ENCODE results near the gene ALDH1L1. TPM values are rescaled to one million over a fixed set of nuclear protein-coding genes. Genes with fewer than 3 reads are reported as not detected.

Gene ALDH1L1
- total RNA-seq, 1 donor from 2014 or later = 0.49 TPM

DNA sequence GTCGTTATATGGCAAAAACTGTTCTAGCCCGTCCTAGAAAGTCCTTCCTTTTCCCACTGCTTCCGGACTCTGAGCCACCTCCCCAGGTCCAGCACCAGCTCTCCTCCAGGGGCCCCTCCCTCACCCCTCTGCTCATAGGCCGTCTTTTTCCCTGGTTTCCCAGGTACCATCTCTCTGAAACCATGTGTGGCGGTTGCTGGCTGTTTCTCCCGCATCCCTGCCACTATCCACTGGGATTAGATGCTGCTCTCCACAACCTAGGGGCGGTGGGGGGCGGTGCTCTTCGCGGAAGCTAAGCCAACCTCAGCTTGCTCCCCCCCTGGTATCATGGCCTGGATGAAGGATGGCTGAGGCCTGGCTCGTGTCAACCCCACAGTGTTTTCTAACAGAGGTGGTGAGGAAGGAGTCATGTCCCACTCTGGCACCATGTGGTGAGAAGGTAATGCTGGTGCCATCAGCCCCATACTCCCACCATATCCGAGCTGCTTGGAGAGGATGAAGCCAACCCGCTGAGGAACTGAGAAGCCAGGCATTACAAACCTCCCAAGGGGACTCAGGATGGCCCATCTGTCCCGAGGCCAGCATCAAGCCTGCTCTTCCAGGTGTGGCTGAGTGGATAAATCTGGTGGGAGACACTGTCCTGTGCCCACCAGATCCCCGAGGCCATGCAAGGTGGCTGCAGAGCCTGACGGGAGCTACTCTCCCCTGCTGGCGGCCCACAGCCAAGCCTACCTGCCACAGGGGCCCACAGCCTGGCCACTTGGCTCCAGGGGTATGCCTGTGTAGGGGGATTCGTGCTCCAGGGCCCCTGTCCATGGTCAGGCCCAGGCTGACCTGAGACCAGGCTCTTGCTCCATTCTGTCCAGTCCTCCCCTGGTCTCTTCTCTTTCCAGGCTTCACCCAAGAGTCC is 68.6 kb downstream of the ALDH1L1 start:
- Mint-ChIP-seq H3K4me1 (peaks cover 20% of the 10 kb centered on the region), H3K36me3 (ENCODE audit: low read depth) (no peaks in the 10 kb centered on the region), H3K4me3 (no peak overlapping the region), H3K27me3 (ENCODE audit: low read depth) (no peaks in the 10 kb centered on the region), H3K27ac (ENCODE audit: unreplicated experiment) (peak overlapping the region; percentile 50), H3K9me3 (no peaks in the 10 kb centered on the region)
- DNase-seq (ENCODE audit: low read depth, low spot score) = no peak
- TF ChIP-seq, protein P1, sequence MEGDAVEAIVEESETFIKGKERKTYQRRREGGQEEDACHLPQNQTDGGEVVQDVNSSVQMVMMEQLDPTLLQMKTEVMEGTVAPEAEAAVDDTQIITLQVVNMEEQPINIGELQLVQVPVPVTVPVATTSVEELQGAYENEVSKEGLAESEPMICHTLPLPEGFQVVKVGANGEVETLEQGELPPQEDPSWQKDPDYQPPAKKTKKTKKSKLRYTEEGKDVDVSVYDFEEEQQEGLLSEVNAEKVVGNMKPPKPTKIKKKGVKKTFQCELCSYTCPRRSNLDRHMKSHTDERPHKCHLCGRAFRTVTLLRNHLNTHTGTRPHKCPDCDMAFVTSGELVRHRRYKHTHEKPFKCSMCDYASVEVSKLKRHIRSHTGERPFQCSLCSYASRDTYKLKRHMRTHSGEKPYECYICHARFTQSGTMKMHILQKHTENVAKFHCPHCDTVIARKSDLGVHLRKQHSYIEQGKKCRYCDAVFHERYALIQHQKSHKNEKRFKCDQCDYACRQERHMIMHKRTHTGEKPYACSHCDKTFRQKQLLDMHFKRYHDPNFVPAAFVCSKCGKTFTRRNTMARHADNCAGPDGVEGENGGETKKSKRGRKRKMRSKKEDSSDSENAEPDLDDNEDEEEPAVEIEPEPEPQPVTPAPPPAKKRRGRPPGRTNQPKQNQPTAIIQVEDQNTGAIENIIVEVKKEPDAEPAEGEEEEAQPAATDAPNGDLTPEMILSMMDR (conservative IDR thresholded peaks at IDR 0.05) = no peak

DNA sequence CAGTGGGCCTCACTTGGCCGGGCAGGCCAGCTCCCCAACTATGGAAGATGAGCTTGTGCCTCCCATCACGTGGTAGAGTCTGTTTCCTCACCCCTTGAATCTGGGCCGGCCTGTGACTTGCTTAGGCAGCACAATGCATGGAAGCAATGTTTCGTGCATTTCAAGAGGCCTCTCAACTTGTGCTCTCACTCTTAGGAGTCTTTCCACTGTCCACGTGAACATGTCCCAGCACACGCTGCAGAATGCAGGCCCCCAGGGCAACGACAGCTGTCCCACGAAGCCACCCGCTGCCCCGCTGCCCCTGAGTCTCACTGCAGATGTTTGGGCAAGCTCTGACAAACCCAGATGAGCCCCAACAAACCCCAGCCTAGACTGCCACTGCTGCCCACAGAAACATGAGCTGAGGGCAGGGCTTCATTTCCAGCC is 69.2 kb downstream of the ALDH1L1 start:
- Mint-ChIP-seq H3K4me1 (peaks cover 20% of the 10 kb centered on the region), H3K36me3 (ENCODE audit: low read depth) (no peaks in the 10 kb centered on the region), H3K27ac (ENCODE audit: unreplicated experiment) (peak overlapping the region; percentile 50), H3K4me3 (no peak overlapping the region), H3K9me3 (no peaks in the 10 kb centered on the region), H3K27me3 (ENCODE audit: low read depth) (no peaks in the 10 kb centered on the region)
- TF ChIP-seq, protein P1 (conservative IDR thresholded peaks at IDR 0.05) = no peak
- DNase-seq (ENCODE audit: low read depth, low spot score) = no peak

DNA sequence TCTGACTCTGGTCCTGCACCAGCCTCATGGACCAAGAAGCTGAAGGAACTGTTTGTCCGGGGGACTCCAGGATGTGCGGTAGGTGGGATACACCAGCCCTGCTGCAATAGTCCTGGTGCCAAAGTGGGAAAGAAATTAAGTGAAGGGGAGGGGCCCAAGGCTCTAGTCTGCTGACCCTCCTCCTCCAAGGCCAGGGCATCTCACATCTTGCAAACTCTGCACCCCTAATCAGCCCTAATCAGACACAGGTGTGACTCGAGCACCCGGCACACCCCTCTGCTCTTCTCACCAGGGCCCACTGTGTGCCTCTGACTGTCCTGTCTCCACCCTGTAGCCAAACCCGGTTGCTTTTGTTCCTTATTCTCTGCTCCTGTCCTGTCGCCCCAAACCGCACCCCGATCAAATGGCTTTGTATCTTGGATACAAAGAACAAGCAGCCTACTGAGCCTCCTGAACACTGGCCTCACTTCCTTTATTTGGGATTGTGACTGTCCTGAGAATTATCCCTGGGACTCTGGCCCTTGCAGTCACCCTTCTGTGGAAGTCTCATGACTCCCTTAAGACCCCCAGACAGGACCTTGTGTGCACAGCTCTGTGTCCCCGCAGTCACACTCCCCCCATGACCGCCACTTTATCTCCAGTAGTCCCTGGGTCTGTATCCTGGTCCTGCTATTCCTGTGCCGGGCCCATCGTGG is 69.8 kb downstream of the ALDH1L1 start:
- H3K36me3 Mint-ChIP-seq (ENCODE audit: low read depth) = no peaks in the 10 kb centered on the region
- no peaks in the 10 kb centered on the region for H3K27me3 Mint-ChIP-seq (ENCODE audit: low read depth)
- no peak for DNase-seq (ENCODE audit: low read depth, low spot score)
- H3K27ac Mint-ChIP-seq (ENCODE audit: unreplicated experiment) = peak overlapping the region; percentile 78
- no peaks in the 10 kb centered on the region for H3K9me3 Mint-ChIP-seq
- TF ChIP-seq, protein P1 (conservative IDR thresholded peaks at IDR 0.05) = no peak
- H3K4me3 Mint-ChIP-seq = no peak overlapping the region
- H3K4me1 Mint-ChIP-seq = peaks cover 20% of the 10 kb centered on the region

DNA sequence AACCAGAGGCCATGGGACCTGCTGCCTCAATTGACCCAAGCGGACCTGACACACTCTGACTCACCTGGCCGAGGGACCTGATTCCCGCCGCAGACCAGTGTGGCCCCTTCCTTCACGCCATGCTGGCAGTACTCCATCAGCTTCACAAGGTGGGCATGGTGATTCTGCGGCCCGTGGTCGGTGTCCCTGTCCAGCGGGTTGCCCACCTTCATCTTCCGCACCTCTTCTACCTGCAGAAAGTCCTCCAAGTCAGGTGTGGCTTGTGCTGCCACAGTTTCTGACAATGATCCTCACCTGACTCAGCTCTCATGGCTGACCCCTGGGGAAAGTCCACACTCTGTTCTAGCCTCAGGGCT is 70.5 kb downstream of the ALDH1L1 start:
- no peak overlapping the region for H3K27ac Mint-ChIP-seq (ENCODE audit: unreplicated experiment)
- no peak for DNase-seq (ENCODE audit: low read depth, low spot score)
- H3K4me1 Mint-ChIP-seq = peaks cover 20% of the 10 kb centered on the region
- TF ChIP-seq, protein P1 (conservative IDR thresholded peaks at IDR 0.05) = no peak
- no peaks in the 10 kb centered on the region for H3K9me3 Mint-ChIP-seq
- no peak overlapping the region for H3K4me3 Mint-ChIP-seq
- no peaks in the 10 kb centered on the region for H3K27me3 Mint-ChIP-seq (ENCODE audit: low read depth)
- no peaks in the 10 kb centered on the region for H3K36me3 Mint-ChIP-seq (ENCODE audit: low read depth)

DNA sequence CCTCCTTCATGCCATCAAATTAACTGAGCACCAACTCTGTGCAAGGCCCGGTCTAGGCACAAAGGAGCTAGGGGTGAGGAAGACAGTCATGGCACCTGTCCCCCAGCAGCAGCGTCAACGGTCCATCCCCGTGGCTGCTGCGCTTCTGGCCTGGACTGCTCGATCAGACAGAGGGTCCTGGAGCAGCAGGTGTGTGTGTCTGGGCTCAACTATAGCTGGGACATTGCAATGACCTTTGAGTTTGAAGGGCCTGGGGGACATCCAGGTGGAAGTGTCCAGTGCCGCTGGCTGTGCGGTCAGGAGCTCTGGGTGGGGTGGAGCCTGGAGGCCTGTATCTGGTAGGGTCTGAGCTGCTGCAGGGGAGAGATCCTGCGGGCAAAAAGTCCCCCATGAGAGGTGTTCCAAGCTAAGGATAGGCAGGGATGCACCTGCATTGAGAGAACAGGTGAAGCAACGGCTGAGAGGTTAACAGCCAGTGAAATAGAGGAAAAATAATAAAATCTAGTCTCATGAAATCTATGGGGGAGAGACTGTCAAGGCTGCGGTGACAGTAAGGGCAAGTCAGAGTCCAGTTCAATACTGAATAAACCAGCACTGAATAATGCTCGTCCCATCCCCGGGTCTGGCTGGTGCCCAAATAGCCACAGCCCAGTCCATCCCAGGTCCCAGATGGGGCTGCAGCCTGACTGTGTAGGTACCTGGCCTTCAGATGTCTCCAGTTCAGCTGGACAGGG is 71.1 kb downstream of the ALDH1L1 start:
- no peak for DNase-seq (ENCODE audit: low read depth, low spot score)
- H3K27ac Mint-ChIP-seq (ENCODE audit: unreplicated experiment) = no peak overlapping the region

More for the DNA sequence above, 71.1 kb downstream of the ALDH1L1 start:
- Mint-ChIP-seq H3K4me1 (peaks cover 20% of the 10 kb centered on the region), H3K9me3 (no peaks in the 10 kb centered on the region), H3K36me3 (ENCODE audit: low read depth) (no peaks in the 10 kb centered on the region), H3K4me3 (no peak overlapping the region), H3K27me3 (ENCODE audit: low read depth) (no peaks in the 10 kb centered on the region)
- TF ChIP-seq, protein P1 (conservative IDR thresholded peaks at IDR 0.05) = no peak
